Measurements from ENCODE around the gene TNNT3. TPM values are rescaled to one million over a fixed set of nuclear protein-coding genes. Genes with fewer than 3 reads are reported as not detected.

The TNNT3 gene
- polyA plus RNA-seq, 2 of the 4 experiments (the other 2 are of a cell fraction) = not detected

DNA sequence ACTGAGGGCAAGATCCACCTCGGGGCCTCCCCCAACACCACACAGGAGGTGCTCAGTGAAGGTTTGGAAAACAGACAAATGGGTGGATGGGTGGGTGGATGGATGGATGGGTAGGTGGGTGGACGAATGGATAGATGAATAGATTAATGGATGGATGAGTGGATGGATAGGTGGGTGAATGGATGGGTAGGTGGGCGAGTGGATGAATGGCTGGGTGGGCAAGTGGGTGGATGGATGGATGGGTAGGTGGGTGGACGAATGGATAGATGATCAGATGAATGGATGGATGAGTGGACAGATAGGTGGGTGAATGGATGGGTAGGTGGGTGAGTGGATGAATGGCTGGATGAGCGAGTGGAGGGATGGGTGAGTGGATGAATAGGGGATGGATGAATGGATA, 26.9 kb upstream of the TNNT3 start:
- Histone ChIP-seq H3K9me3 (no peaks in the 10 kb centered on the region), H3K4me1 (no peaks in the 10 kb centered on the region), H3K27ac (no peak overlapping the region), H3K4me2 (no peak overlapping the region), H3K4me3 (no peak overlapping the region)
- ATAC-seq = no peak
- no peak for FAIRE-seq
- 2% methylated on average over 5 of the region's 5 CpGs for WGBS (ENCODE audit: missing lambda C conversion rate)
- no peak for DNase-seq (ENCODE audit: low read depth in 1 of 2, low spot score in 1 of 2)
- ChIA-PET POLR2A (no interaction called here), CTCF (interaction anchor here (0.7 to 3.4 kb wide), 4 partner anchors 10 to 261 kb away, joined by 3 to 18 read pairs (median 5); no protein-coding TSS in a partner anchor)
- TF ChIP-seq ELK1 (IDR thresholded peaks at IDR 0.05; ENCODE audit: low read depth, low read length) (no peak), PHF8 (IDR thresholded peaks at IDR 0.05; ENCODE audit: borderline replicate concordance, low read depth) (no peak), ZSCAN20 (CRISPR knock-in tag; IDR thresholded peaks at IDR 0.05) (no peak), HOXB5 (CRISPR knock-in tag; IDR thresholded peaks at IDR 0.05) (no peak), CBX8 (IDR thresholded peaks at IDR 0.05) (no peak), HDAC2 (IDR thresholded peaks at IDR 0.05) (no peak), TFCP2L1 (CRISPR knock-in tag; IDR thresholded peaks at IDR 0.05) (no peak), HEYL (CRISPR knock-in tag; IDR thresholded peaks at IDR 0.05) (no peak), REST (IDR thresholded peaks at IDR 0.05) (no peak), EHMT2 (IDR thresholded peaks at IDR 0.05; ENCODE audit: low read depth) (no peak)

- no peaks in the 10 kb centered on the region for H3K9me3 ChIP-seq
- CTCF ChIA-PET = interaction anchor here (2.1 kb wide), 1 partner anchor 48 kb away, joined by 5 read pairs; no protein-coding TSS in a partner anchor
- no peak overlapping the region for H3K27ac ChIP-seq
- POLR2A ChIA-PET = no interaction called here
- TF ChIP-seq, protein P1, sequence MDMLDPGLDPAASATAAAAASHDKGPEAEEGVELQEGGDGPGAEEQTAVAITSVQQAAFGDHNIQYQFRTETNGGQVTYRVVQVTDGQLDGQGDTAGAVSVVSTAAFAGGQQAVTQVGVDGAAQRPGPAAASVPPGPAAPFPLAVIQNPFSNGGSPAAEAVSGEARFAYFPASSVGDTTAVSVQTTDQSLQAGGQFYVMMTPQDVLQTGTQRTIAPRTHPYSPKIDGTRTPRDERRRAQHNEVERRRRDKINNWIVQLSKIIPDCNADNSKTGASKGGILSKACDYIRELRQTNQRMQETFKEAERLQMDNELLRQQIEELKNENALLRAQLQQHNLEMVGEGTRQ (IDR thresholded peaks at IDR 0.05) = no peak
- TF ChIP-seq ZC3H11A (IDR thresholded peaks at IDR 0.05) (no peak), NFE2L2 (conservative IDR thresholded peaks at IDR 0.05; ENCODE audit: low read length) (no peak), JUNB (IDR thresholded peaks at IDR 0.05) (no peak), HDAC2 (IDR thresholded peaks at IDR 0.05) (no peak), HOXB5 (CRISPR knock-in tag; IDR thresholded peaks at IDR 0.05) (no peak), ELK1 (IDR thresholded peaks at IDR 0.05; ENCODE audit: low read depth, low read length) (no peak), CEBPB (IDR thresholded peaks at IDR 0.05) (no peak), MAFK (IDR thresholded peaks at IDR 0.05; ENCODE audit: partially characterized antibody) (no peak), PHF8 (IDR thresholded peaks at IDR 0.05; ENCODE audit: borderline replicate concordance, low read depth) (no peak), POLR2AphosphoS2 (conservative IDR thresholded peaks at IDR 0.05; ENCODE audit: low read length) (no peak), RNF2 (IDR thresholded peaks at IDR 0.05; ENCODE audit: borderline replicate concordance, low read depth) (no peak)
- TF ChIP-seq, protein P2, sequence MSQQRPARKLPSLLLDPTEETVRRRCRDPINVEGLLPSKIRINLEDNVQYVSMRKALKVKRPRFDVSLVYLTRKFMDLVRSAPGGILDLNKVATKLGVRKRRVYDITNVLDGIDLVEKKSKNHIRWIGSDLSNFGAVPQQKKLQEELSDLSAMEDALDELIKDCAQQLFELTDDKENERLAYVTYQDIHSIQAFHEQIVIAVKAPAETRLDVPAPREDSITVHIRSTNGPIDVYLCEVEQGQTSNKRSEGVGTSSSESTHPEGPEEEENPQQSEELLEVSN (IDR thresholded peaks at IDR 0.05; ENCODE audit: borderline replicate concordance, low read depth) = no peak
- H3K4me2 ChIP-seq = no peak overlapping the region
- no peak overlapping the region for H3K4me3 ChIP-seq
- 41% methylated on average over 5 of the region's 5 CpGs for WGBS (ENCODE audit: missing lambda C conversion rate)
- no peak for FAIRE-seq
- ATAC-seq = no peak
- H3K4me1 ChIP-seq = no peaks in the 10 kb centered on the region
- DNase-seq (ENCODE audit: low read depth in 1 of 2, low spot score in 1 of 2) = no peak
Observed at GRCh38 chr11:1893581-1894359, 25.7 kb upstream of the TNNT3 start.
